GM19035 (cell line): Measurements from ENCODE around the gene SMIM3.
"Not testable (repeated sequence)": the region's sequence is repeated elsewhere in the genome, so short reads cannot be mapped to it uniquely, and the experiment has no call there.

ENCODE experiments used
- ATAC-seq: cut with Tn5 transposase; IDR thresholded peaks from one replicate; pipeline ENCODE4 v1.9.1; 2021; ENCODE audit not compliant: unreplicated experiment

The SMIM3 gene, protein sequence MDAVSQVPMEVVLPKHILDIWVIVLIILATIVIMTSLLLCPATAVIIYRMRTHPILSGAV

GRCh38 chr5:150778517-150779396, at the start of gene SMIM3:
SMIM3 (plus strand) TSS chr5:150778757; CDS start chr5:150795441, 16,684 bp downstream.
- ATAC-seq: no peak

- ATAC-seq: no peak
Observed at GRCh38 chr5:150729859-150730258, 48.7 kb upstream of the SMIM3 start.

DNA sequence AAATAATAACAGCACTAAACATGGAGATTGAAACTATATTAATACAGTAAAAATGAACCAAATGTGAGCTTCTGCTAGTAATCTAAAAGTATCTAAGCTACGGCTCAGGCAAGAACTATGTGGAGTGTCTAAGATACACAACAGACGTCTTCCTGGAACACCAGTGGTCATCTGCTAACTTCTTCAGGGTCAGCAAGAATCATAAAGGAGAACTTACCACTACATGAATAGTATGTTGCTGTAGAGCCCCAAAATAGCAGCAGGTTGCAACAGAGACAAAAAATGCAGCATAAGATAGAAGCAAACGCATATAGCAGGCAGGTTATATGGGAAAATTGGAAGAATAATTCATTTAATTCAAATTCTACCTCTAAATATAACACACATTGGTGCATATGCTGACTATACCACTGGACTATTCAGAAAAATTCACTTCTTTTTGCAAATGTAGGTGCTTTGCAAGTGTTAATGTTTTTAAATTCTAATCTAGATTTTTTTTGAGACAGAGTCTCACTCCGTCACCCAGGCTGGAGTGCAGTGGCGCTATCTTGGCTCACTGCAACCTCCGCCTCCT, 46.8 kb upstream of the SMIM3 start:
- ATAC-seq: no peak

- peak; percentile 78 for ATAC-seq
Observed at GRCh38 chr5:150734579-150735384, 43.8 kb upstream of the SMIM3 start.

DNA sequence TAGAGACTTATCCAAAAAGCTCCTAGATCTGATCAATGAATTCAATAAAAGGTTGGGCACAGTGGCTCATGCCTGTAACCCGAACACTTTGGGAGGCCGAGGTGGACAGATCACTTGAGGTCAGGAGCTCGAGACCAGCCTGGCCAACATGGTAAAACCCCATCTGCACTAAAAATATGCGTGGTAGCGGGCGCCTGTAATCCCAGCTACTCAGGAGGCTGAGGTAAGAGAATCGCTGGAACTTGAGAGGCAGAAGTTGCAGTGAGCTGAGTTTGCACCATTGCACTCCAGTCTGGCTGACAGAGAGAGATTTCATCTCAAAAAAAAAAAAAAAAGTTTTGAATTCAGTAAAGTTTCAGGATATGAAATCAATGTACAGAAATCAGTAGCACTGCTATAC, 39.7 kb upstream of the SMIM3 start:
- ATAC-seq: no peak

DNA sequence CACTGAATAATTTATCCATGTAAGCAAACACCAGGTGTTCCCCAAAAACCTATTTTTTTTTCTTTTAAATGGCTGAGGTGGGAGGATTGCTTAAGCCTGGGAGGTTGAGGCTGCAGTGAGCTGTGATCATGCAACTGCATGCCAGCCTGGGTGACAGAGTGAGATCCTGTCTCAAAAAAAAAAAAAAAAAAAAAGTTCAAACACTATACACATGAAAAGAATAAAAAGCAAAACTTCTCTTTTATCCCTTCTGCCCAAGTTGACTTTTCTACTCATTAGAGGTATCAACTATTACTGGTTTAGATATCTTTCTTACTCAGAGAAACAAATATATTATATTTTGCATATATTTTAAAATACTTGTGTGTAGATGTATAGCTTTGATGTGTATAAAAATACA, 37.6 kb upstream of the SMIM3 start:
- no peak for ATAC-seq

GRCh38 chr5:150742455-150743141, 36.0 kb upstream of the SMIM3 start:
- not testable (repeated sequence) for ATAC-seq

GRCh38 chr5:150743142-150743488, 35.4 kb upstream of the SMIM3 start:
- not testable (repeated sequence) for ATAC-seq

DNA sequence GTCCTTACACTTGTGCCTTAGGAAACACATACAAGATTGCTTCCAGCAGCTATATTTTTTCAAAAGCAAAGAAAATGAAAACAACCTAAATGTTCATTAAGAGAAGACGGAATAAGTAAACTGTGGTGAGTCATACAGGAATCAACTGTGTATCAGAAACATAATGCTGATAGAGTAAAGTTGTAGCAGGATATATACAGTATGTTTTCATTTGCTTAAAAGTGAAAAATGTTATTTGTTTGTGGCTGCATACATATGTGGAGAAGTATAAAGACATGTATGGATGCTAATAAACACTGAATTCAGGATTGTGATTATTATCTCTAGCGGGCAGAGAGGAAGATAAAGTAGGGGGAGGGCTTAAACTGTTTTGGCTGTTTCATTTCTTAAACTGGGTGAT, 28.1 kb upstream of the SMIM3 start:
- no peak for ATAC-seq

DNA sequence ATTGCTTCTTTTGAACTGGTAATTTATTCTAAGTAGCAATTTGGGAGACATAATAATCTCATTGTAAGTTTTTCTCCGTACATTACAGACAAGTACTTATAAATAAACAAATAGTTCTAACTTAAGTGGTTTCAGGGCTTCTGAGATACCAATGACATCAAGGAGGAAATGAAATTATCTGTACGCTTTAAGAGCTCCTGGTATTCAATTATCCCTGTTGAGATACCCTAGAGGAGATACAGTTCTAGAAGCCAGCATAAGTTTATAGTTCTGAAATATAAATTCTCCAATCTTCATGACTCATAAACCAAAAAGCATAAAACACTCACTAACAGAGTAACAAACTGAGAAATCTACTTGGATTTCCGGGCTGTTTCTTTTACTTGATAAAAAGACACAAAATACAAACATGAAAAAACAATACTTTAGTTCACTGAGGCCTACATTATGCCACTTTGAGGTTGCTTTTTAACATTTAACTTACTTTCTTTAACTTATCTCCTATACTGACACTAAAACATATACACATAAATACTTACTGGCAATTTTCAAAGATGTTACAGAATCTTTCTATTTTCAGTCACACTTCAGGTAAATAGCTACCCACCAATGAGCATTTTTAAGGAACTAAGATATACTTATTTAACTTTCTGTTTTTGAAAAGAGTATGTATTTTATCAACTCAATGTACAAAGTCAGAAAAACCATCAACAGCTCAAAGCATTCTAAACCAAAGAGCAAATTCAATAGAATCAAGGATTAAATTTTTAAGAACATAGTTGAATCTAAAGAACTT, 27.3 kb upstream of the SMIM3 start:
- ATAC-seq: no peak

GRCh38 chr5:150753463-150753862, 25.1 kb upstream of the SMIM3 start:
- ATAC-seq: no peak

DNA sequence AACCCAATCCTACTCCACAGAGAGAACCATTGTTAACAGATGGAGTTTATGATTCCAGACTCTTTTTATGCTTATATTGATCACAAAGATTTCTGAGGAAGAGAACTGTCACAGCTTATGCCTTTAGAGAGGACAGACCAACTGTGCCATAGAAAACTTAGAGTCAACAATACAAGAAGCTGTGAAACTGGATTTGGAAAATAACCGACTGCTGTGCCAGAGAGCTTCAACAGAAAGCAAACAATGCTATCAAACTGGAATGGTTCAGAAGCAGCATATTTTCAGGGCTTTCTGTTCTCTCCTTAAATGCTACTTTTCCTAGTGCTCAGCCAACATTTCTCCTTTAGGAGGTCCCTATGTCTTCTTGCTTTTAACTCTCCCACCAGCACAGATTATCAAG, 24.7 kb upstream of the SMIM3 start:
- ATAC-seq: no peak

- no peak for ATAC-seq
Observed at GRCh38 chr5:150757087-150757649, 21.4 kb upstream of the SMIM3 start.

DNA sequence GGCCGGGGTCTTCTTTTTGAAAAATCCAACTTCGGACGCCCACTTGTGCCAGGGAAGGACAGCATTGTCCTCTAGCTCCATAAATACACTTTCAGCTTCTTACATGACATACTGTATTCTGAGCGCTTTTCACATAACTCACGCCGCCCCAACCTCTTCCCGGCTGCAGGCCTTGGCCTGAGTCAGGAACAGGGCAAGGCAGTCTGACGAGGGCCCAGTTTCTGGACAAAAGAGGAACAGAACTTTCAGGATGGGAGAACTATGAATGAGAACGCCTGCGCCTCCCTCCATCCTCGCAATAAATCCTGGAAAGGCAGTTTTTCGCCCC, 20.4 kb upstream of the SMIM3 start:
- peak; percentile 18 for ATAC-seq

DNA sequence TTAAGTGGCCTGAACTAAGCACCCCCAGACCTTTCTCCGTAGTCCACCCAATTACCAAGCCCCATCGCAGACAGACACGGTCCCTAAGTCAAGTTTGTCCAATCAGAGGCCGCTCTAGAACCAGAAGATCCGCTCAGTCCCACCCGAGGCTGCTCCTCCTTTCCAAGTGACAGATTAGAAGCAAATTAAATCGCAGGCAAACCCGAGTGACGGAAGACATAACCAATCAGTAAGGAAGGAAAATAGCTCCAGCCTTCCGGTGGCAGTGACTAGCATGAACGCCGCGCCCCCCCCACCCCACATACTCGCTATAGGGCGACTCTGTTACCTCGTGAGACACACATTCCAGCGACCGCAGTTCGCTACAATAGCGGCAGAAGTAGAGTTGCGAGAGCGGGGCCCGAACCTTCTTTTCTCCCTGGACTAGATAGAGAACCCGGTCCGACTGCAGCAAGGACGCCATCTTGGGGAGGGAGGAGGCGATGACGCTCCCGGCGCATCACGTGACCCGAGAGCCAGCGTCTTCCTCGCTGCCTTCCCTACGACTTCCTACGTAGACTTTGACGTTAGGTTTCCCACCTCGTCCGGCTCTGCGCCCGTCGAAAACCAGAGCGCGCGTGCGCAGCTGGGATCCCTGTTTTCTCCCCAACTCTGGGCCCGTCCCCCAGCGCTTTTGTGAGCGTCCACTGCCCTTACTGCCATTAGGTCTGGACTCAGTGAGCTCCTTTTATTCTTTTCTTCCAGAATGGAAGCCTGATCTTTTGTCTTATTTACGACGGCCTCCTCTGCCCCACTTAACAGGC, 19.8 kb upstream of the SMIM3 start, which contains the start of gene DCTN4:
TSS of gene DCTN4 (minus strand) at position 487 of the 803 bp plus-strand sequence. CDS start at position 463, 24 bp downstream.
- ATAC-seq: peak; percentile 97

DNA sequence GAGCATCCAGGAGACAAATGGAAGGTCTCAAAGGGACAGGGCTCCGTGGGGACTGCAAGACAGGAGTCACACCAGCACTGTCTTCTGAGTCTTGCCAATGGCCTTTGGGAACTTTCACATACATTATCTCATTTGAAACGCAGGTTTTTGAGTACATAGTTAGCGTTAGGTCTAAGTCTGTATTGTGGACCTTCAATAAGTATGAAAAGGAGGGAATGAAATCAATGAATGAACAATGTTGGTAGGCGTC, 19.3 kb upstream of the SMIM3 start:
- no peak for ATAC-seq

DNA sequence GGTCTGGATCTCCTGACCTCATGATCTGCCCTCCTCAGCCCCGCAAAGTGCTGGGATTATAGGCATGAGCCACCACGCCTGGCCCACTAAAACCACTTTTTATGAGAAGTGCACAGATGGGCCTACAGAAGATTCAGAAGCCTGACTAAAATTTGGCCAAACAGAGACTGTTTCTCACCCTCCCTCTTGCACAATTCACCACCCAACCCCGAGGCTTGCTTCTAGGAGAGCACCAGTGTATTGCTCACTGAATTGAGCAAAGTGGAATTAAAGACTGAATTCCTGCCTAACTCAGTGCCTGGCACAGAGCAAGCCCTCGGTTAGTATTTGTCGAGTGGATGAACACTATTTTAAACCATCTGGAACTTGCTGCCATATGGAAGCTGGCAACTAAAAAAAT, 16.3 kb upstream of the SMIM3 start:
- ATAC-seq: no peak

- no peak for ATAC-seq
Observed at GRCh38 chr5:150763023-150763769, 15.4 kb upstream of the SMIM3 start.

- ATAC-seq: no peak
Observed at GRCh38 chr5:150764530-150764929, 14.0 kb upstream of the SMIM3 start.
